ENCODE data around the gene PHF1. TPM values are rescaled to one million over a fixed set of nuclear protein-coding genes. Genes with fewer than 3 reads are reported as not detected.

Gene PHF1
- total RNA-seq, 1 donor from 2014 or later = 17.3 TPM

DNA sequence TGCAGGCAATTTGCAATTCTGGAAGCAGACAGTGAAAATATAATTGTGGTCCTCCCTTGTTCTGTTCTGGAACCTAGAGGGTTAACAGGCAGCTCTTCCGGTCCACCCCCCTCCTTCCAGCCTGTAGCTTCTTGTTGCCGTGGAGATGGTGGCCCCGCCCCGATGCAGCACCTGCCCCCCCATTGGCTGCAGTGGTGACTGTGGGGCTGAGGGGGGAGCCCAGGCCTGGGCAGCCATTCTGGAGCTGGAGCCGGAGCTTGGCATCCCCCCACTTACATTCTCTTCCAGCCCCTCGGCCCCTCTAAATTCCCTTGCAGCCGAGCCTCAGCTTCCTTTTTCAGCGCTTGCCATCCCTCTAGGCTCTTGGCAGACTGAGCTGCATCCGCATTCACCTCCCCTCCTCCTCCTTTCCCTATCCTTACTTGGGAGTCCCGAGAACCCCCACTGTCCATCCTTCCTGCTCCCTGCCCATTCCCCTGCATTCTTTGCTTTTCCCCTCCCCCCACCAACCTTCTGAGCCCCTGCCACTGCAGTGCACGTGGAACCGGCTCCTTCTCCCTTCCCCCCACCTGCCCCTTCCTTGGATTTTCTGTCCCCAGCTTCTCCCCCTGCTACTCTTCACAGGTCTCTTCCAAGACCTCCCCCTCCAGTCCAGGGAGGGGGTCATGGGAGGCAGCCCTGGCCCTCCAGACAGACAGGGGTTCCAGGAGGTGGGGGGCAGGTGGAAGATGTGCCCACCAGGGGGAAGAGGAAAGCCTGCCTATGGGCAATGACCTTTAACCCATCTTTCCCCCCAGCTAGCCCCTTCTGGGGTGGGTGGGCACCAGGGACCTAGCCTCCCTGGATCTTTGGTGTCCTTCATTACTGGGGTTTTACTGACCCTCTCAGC, 20.4 kb downstream of the PHF1 start:
- DNase-seq (ENCODE audit: low spot score) = peak; percentile 75

DNA sequence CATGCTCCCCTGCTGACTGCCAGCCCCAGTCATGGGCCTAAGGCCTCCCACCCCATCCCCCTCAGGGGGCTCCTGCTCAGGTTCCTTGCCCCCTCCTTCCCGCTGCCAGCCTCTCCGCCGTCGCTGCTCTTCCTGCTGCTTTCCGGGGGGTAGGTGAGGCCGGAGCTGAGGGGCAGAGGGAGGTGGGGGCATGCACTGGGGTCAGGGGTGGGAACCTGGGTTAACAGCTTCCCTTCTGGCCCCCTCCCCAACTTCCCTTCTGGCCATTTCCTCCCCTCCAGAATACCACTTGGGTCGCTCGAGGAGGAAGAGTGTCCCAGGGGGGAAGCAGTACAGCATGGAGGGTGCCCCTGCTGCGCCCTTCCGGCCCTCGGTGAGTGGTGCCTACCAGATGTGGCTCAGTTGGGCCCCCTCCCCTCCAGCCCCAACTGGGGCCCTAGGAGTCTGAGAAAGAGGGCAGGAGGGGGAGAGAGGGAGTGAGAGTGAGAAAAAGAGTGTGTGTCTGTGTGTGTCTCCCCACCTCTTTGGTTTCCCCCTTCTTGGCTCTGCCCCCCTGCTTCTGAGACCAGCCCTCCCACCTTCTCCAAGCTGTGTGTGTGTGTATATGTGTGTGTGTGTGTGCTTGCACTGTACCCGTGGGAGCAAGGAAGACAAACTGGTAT, 21.2 kb downstream of the PHF1 start:
- DNase-seq (ENCODE audit: low spot score) = no peak

DNA sequence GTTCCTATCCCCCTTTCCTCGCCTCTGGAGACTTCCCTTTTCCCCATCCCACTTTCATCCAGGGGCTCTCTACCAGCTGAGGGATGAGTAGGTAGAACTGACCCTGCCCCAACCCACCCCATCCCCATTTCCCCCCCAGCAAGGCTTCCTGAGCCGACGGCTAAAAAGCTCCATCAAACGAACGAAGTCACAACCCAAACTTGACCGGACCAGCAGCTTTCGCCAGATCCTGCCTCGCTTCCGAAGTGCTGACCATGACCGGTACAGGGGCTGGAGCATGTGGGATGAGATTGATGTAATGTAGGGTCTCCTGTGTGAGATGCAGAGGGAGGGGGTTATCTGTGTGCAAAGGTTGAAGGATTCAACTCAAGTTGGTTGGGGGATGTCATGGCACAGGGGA, 21.7 kb downstream of the PHF1 start:
- no peak for DNase-seq (ENCODE audit: low spot score)

DNA sequence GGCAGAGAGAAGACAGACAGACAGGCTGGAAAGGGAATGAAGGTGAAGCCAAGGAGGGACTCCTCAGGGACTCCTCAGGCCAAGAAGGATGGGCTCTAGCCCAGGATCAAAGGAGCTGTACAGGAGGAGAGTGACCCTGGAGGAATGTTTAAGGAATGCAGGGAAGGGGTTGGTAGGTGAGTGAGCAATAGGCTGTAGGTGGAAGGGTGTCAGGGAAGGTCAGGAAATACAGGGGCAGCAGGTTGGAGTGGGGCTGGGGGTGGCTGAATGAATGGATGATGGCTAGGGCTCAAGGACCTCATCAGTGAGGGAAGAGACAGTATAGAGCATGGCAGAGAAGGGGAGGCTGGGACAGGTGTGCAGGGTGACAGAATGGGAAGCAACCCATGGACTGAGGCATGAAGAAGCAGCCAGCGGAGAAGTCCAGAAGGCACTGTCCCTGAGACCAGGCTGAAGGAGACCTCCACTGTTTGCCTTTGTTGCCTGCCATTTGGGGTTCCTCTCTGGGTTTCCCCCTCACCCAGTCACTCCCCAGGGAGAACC, 22.3 kb downstream of the PHF1 start:
- no peak for DNase-seq (ENCODE audit: low spot score)

DNA sequence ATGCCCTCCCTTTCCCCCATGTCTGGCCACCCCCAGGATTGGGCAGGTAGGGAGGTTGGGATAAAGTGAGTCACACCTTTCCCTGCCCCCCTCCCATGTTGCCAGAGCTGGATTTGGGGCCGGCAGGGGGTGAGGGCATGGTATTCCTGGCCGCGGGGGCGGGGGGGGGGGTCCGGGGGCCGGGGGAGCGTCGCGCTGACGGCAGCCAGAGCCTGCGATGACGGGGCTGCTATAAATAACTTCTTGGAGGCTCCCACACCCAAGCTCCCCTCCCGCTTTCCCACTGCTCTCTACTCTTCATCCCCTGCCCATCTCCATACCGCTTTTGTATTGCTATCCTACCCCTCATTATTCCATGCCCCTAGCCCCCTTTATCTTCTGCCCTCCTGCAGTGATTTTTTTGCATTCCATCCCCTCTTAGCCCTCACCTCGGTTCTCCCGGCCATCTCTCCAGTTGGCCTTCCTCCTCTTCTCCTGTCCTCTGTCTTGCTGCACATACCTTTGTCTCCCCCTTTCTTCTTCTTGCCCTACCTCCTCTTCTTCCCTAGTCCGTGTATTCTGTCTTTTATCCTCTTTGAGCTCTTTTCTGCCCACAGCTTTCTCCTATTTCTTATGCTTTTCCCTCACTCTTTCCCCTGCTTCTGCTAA, 22.9 kb downstream of the PHF1 start:
- peak; percentile 70 for DNase-seq (ENCODE audit: low spot score)

DNA sequence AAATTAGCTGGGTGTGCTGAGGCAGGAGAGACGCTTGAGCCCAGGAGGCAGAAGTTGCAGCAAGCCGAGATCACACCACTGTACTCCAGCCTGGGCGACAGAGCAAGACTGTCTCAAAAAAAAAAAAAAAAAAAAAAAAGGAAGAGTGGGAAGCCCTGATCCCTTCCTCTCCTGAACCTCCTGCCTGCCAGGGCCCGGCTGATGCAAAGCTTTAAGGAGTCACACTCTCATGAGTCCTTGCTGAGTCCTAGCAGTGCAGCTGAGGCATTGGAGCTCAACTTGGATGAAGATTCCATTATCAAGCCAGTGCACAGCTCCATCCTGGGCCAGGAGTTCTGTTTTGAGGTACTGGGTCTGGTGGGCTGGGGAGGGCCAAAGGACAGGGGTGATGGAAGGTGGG, 24.1 kb downstream of the PHF1 start:
- no peak for DNase-seq (ENCODE audit: low spot score)

DNA sequence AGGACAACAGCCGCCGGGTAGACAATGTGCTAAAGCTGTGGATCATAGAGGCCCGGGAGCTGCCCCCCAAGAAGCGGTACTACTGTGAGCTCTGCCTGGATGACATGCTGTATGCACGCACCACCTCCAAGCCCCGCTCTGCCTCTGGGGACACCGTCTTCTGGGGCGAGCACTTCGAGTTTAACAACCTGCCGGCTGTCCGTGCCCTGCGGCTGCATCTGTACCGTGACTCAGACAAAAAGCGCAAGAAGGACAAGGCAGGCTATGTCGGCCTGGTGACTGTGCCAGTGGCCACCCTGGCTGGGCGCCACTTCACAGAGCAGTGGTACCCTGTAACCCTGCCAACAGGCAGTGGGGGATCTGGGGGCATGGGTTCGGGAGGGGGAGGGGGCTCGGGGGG, 26.9 kb downstream of the PHF1 start:
- DNase-seq (ENCODE audit: low spot score) = no peak

DNA sequence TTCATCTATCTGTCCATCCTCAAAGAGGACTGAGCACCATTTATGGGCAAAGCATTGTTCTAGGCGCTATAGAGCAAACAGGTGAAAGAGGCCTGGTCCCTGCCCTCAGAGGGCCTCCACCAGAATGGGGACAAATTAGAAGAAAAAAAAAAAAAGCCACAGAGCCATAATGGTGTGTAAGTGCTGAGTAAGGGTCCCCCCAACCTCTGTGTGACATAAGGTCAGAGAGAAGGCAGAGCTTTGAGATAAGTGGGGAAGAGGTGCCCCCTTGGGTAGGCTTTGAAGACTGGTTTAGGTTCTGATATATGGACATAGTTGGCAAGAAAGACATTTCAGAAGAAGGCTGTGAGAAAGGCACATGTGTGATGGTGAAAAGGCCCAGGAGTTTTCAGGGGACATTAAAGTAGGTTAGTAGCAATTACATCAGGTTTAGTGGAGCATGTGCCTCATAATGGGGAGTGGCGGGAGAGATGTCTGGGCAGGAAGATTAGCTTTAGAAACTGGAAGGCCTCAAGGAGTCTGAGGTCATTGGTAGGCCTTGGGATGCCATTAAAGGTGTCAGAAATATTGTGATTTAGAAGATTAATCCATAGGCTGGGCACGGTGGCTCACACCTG, 28.3 kb downstream of the PHF1 start:
- DNase-seq (ENCODE audit: low spot score) = no peak

DNA sequence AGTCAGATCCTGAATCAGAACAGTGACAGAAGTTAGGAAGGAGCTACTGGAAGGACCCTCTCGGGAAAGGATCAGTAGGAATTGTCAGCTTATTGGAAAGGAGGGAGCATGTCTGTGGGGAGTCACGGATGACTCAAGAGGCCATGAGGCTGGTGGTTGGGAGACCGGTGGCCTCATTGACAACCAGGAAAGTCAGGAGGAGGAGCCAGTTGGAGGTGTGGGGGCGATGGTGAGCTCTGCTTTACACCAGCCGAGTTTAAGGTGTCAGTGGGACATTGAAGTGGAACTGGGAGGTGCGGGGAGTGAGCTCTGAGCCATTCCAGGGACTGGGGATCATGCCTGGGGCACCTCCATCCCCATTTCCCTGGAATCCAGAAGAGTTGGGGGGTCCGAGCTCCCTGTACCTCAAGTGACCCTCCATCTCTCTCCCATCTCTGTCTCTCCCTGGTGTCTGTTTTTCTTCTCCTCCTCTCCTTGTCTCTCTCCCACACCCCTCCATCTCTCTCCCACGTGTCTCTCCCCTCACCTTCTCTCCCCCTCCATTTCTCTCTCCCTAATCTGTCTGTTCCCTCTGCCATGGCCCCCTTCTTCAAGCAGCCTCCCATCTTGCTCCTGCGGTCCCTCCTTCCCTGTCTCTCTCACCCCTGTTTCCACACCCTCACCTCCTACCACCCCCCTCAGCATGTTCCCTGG, 29.3 kb downstream of the PHF1 start:
- DNase-seq (ENCODE audit: low spot score) = no peak

DNA sequence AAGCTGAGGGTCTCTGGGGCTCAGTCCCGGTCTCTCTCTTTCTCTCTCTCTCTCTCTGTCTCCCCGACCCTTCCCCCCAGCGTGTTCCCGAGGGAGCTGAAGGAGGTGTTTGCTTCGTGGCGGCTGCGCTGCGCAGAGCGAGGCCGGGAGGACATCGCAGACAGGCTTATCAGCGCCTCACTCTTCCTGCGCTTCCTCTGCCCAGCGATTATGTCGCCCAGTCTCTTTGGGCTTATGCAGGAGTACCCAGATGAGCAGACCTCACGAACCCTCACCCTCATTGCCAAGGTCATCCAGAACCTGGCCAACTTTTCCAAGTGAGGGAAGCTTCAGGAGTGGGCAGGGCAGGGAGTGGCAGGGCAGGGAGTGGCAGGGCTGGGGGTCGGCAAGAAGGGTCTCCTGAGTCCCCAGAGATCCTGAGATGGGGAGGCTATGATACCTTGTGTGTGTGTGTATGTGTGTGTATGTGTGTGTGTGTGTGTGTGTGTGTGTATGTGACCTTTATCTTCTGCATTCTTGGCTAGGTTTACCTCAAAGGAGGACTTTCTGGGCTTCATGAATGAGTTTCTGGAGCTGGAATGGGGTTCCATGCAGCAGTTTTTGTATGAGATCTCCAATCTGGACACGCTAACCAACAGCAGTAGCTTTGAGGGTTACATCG, 30.0 kb downstream of the PHF1 start:
- no peak for DNase-seq (ENCODE audit: low spot score)

DNA sequence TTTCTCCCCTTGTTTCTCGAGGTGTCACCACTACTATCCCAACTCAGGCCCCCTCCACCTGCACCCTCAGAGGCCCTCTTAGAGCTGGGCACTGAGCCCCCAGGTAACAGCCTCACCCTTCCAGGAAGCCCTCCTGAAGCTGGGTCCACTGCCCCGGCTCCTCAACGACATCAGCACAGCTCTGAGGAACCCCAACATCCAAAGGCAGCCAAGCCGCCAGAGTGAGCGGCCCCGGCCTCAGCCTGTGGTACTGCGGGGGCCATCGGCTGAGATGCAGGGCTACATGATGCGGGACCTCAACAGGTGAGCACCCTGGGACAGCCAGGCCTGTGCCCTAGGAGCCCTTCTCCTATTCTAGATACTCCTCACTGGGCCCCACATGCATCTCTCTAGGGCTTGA, 30.6 kb downstream of the PHF1 start:
- no peak for DNase-seq (ENCODE audit: low spot score)

DNA sequence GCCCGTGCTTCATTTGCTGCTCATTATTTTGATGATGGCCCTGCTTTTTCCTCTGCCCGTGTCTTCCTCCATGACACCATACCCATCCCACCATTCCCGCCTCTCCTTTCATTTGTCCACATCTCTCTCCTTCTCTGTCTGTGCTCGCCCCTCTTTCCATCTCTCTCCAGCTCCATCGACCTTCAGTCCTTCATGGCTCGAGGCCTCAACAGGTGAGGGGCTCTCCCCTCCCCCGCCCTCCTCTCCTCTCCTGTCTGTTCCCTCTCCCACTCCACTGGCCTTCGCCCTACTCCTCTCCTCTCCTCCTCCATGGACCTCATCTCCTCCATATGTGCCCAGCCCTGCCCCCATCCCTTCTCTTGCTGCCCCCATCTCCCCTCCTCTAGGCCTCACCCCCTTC, 31.5 kb downstream of the PHF1 start:
- DNase-seq (ENCODE audit: low spot score) = no peak

DNA sequence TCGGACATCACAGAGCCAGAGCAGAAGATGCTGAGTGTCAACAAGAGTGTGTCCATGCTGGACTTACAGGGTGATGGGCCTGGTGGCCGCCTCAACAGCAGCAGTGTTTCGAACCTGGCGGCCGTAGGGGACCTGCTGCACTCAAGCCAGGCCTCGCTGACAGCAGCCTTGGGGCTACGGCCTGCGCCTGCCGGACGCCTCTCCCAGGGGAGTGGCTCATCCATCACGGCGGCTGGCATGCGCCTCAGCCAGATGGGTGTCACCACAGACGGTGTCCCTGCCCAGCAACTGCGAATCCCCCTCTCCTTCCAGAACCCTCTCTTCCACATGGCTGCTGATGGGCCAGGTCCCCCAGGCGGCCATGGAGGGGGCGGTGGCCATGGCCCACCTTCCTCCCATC, 32.2 kb downstream of the PHF1 start:
- no peak for DNase-seq (ENCODE audit: low spot score)

DNA sequence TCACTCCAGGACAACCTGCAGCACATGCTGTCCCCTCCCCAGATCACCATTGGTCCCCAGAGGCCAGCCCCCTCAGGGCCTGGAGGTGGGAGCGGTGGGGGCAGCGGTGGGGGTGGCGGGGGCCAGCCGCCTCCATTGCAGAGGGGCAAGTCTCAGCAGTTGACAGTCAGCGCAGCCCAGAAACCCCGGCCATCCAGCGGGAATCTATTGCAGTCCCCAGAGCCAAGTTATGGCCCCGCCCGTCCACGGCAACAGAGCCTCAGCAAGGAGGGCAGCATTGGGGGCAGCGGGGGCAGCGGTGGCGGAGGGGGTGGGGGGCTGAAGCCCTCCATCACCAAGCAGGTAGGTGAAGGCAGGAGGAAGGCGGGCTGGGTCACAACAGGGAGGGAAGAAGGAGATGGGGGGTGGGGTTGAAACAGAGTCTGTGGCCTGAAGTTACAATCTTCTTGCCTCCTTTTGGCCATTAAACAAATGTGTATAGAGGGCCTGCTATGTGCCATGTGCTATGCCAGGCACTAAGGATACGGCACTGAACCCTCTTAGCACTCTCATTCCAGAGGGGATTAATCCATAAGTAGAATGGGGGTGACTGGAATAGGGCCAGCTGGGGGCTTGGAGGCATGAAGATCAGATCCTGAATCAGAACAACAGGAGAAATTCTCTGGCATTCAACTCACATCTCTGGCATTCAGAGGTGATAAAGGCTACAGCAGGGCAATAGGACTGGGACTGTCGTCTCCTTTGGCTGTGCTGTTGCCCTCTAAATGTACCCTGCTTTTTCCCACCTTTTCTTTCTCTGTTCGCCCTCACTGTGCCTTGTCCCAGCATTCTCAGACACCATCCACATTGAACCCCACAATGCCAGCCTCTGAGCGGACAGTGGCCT, 33.0 kb downstream of the PHF1 start:
- no peak for DNase-seq (ENCODE audit: low spot score)

DNA sequence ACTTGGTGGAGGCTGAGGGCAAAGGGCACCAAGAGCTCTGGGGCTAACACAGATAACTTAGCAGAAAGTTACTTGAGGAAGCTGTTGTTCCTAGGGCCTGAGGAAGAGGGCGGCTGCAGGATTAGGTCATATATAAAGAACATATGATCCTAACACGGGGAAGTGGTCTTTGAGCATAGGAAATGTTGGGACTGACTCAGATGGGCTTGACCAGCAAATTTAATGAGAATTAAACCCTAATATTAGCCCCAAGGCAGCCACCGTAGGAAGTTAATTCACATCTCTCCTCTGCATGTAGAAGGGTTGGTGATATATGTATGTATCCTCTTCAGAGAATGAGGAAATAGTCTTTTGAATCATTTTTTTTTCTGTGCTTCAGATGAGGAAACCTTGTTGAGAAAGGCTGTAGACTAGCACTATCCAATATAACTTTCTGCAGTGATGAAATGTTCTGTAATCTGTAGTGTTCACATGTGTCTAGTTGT, 34.3 kb downstream of the PHF1 start:
- no peak for DNase-seq (ENCODE audit: low spot score)

DNA sequence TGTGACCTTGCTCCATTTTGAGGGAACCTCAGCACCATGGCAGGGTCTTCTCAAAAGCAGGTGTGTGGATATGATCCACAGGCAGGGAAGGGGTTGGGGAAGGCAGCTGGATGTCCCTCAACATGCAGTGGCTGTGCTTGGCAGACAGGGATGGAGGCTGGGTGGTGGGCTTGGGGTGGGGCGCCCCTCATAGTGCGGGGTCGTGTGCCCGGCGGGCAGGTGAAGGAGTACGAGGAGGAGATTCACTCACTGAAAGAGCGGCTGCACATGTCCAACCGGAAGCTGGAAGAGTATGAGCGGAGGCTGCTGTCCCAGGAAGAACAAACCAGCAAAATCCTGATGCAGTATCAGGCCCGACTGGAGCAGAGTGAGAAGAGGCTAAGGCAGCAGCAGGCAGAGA, 35.5 kb downstream of the PHF1 start:
- DNase-seq (ENCODE audit: low spot score) = no peak

DNA sequence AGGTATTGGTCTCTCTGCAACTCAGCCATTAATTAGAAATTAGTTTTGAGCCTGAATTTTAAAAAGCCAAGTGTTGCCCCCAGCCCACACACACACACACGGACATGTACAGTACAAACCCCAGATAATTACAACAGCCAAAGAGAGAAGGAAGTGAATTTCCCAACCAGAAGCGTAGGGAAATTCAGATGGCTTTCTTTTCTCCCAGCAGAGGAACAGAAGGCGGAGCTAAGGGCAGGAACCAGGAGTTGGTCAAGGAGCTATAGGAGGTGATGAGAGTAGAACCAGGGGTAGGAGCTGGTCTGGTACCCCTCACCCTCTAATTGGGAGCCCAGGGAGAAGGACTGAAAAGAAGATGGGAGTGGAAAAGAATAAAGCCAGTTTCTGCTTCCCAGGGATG, 39.6 kb downstream of the PHF1 start:
- DNase-seq (ENCODE audit: low spot score) = no peak

DNA sequence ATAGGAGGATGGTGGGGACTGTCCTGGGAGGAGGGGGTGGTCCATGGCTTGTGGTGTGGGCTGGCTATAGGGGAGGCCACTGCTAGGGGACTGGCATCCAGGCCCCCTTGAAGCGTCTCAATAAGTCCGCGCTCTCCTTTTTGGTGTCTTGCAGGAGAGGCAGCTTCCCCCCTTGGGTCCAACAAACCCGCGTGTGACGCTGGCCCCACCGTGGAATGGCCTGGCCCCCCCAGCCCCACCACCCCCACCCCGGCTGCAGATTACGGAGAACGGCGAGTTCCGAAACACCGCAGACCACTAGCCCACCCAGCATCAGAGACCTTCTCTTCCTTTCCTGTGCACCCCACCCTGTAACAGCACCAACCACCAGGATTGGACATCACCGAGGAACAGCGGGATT, 40.8 kb downstream of the PHF1 start:
- DNase-seq (ENCODE audit: low spot score) = no peak

DNA sequence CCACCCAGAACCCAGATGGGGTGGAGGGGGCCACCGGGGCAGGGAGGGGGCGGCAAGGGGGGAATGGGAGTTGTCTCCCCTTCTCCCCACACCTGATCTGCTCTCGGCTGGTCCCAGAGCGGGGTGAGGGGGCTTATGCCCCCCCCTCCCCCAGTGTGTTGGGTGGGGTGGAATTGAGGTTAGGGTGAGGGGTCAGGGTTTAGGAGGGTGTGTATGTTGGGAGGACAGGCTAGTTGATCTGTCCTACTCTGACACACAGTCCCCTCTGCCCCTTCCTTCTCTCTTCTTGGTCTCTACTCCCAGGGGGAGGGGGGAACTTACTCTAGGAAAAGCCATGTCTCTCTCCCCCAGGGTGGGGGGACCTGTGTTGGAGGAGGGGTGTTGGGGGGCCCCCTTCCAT, 41.7 kb downstream of the PHF1 start:
- no peak for DNase-seq (ENCODE audit: low spot score)
